ENCODE results near the gene EIF1AD.
"Not testable (repeated sequence)": the region's sequence is repeated elsewhere in the genome, so short reads cannot be mapped to it uniquely, and the experiment has no call there.

EIF1AD gene, protein sequence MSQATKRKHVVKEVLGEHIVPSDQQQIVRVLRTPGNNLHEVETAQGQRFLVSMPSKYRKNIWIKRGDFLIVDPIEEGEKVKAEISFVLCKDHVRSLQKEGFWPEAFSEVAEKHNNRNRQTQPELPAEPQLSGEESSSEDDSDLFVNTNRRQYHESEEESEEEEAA

GRCh38 chr11:66001942-66002647 is at the start of gene EIF1AD, which contains the start of gene BANF1:
TSS of gene EIF1AD (minus strand) at chr11:66002157. CDS start at chr11:66000389, 1,768 bp downstream.
TSS of gene BANF1 (plus strand) at chr11:66002503. CDS start at chr11:66003251, 748 bp downstream.
- DNase-seq (ENCODE audit: low spot score): peak; percentile 91

GRCh38 chr11:66051371-66051765 is 49.4 kb upstream of the EIF1AD start:
- no peak for DNase-seq (ENCODE audit: low spot score)

- no peak for DNase-seq (ENCODE audit: low spot score)
These were observed 48.7 kb upstream of the EIF1AD start for GRCh38 chr11:66050581-66051231.

DNA sequence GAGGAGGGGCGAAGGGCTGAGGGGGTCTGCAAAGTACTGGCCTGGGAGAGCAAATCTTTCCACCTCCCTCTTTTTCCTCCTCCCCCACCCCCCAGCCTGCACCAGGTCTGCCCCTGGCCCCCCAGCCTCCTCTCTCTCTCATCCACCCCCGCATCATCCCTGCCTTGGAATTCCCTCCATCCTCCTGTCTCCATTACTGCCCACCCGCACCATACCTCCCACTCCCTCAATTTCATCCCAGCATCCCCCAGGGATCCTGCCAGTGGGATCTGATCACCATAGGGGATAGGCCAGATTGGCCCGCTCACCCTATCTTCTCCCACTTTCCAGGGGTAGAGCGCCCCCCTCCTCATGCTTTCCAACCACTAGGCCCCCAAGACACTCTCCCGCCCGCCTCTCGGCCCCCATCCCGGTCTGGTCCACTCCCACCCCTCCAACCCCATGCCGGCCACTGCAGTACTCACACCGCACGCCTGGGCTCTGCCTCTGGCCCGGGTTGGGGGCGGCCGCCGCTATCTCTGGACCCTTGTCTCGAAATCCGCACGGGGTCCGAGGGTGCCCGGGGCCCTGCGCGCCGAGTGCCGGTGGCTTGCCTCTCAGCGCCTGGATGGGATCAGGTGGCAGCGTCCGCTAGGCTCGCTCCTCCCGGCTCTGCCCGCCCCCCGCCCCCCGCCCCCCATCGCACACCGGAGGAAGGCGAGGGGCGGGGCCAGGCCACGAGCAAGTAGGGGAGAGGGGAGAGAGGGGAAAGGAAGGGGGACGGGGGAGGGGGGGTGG is 46.8 kb upstream of the EIF1AD start, which contains the start of gene GAL3ST3:
GAL3ST3 (minus strand) TSS at position 615 of the 777 bp plus-strand sequence. CDS start 3,746 bp downstream, outside the sequence.
- peak; percentile 84 for DNase-seq (ENCODE audit: low spot score)

DNA sequence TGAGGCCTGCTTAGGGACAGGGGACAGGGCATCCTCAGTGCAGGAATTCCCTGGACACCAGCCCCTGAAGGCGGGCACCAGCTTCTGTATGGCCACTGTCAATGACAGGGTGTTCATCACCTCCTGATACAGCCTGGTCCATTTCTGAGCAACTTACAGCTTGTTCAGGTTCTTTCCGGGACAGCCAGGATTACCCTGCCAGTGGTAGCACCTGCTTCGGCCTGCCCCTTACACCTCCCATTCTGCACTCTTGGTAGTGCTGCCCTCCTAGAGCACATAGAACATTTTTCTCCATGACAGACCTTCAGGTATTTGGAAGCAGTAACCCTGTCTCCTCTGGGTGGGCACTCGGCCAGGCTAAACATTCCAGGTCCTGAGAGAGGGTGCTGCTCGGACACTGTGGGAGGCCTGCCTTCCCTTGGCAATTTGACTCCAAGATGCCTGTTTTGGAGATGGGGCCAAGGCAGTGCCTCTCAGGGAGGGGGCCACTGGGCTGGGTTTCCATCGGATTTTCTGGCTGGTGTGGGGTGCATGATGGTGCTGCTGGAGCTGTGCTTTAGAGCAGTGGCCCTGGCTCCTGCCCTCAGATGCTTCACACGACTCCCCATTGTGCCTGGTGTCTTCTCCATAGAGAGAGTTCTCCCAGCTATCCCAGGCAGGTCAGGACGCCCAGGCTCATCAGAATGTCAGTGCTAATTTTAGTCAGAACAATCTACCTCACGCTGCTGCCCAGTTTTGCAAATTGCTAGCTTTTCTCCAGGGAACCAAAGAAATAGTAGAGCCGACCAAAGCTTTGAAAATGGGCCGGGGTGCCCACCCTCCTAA is 45.8 kb upstream of the EIF1AD start:
- no peak for DNase-seq (ENCODE audit: low spot score)

DNA sequence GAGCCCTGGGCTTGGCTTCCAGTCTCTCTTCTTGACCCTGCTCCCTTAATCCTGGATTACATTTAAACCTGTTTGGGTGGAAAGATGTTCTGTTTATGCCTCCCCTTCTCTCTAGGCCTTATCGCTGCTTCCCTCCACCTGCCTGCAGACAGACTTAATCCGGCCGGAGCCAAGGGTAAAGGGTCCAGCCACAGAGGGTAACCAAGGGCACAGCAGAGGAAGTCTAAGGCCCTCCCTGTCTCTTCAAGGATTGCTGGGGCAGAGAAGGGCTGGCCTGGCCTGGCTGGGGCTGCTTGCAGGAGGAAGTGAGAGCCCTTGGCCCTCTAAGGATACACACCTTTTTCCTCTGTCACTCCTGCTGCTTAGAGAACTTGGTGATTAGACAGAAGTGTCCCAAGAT is 44.9 kb upstream of the EIF1AD start:
- DNase-seq (ENCODE audit: low spot score): no peak

DNA sequence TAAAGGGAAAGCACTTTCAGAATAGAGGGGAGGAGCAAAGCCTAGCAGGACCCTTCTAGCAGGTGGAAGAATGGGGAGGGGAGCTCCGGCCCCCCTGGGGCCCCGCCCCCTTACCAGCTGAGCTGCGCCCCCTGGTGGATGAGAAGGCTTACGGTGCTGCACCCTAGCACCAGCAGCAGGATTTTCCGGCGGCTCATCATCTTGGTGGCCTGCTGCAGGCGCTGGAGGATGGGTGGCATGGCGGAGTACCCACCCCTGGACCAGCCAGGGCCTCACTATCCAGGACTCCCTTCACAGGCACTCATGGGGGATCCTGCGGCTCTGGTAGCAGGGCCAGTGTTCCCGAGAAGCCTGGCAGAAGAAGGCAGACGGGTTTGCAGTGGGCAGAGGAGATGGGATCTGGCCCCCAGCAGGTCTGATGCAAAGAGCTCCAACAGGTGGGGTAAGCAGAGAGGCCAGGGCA is 43.3 kb upstream of the EIF1AD start:
- DNase-seq (ENCODE audit: low spot score): peak; percentile 94

GRCh38 chr11:66044757-66045156 is 42.8 kb upstream of the EIF1AD start:
- DNase-seq (ENCODE audit: low spot score): no peak

DNA sequence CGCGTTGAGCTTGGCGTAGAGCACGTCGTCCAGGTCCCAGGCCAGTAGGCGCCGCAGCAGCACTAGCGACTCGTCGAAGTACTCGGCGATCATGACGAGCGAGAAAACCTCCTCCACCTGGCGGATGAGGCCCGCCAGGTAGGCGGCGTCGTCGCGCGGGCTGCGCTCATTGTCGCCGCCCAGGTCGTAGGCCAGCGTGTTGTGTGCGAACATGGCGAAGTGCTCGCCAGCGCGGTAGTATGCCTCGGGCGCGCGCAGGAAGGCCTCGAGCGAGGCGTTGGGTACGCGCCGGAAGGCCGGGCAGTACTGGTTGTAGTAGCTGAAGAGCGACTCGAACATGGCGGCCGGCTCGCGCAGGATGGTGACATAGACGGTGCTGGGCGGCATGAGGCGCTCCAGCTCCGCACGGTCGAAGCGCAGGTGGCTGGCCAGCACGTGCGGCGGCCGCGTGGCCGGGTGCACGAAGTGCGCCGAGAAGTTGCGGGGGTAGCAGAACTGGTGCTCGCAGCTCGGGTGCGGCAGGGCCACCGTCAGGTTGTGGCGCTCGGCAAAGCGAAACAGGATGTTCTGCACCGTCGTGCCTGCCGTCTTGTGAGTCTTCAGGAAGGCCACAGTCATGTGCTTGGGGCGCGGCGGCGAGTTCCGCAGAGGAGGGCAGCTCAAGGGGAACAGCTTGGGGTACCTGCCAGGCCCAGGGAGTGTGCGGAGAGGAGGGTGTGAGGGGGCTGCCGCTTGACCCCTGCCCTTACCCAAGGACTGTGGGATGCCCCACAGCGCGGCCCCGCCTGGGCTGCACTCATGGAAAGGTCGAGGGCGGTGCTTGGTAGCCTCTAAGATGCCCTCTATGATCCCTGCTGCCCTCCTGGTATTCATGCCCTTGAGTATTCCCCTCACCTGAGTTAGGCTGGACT is 41.3 kb upstream of the EIF1AD start:
- no peak for DNase-seq (ENCODE audit: low spot score)

GRCh38 chr11:66042227-66042995 is 40.5 kb upstream of the EIF1AD start:
- no peak for DNase-seq (ENCODE audit: low spot score)

- no peak for DNase-seq (ENCODE audit: low spot score)
These were observed 37.8 kb upstream of the EIF1AD start for GRCh38 chr11:66039765-66040164.

- no peak for DNase-seq (ENCODE audit: low spot score)
These were observed 35.4 kb upstream of the EIF1AD start for GRCh38 chr11:66037327-66037726.

GRCh38 chr11:66036334-66036710 is 34.4 kb upstream of the EIF1AD start:
- no peak for DNase-seq (ENCODE audit: low spot score)

DNA sequence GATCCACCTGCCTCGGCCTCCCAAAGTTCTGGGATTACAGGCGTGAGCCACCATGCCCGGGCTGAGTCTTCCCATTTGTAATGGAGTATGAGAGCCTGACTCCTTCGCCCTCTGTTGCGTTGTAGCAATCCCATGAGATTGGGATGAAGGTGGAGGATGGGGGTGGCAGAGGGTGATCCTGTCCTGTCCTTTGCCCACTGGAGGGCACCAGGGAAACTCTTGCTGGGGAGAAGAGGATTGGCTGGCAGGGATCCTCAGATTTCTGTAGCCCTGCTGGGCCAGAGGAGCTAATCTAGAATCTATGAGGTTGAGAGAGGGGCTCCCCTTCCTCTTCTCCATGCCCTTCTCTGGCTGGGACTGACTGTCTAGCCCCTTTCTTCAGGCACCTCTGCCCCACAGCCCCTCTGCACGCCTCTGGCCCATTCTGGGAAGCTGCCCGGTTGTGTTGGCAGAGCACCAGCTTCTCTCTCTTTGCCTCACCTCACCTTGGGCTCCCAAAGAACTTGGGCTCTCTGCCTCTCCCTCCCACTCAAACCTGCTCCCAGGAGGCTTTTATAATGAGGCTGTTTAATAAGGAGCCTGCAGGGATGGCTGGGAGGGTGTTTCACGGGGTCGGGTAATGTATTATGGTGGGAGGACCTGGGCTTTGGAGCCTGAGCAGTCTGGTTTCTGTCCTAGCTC is 33.8 kb upstream of the EIF1AD start:
- DNase-seq (ENCODE audit: low spot score): no peak

GRCh38 chr11:66032957-66033735 is 31.2 kb upstream of the EIF1AD start:
- no peak for DNase-seq (ENCODE audit: low spot score)

GRCh38 chr11:66026017-66026529 is 24.1 kb upstream of the EIF1AD start, which contains the start of gene CATSPER1:
TSS of gene CATSPER1 (minus strand) at chr11:66026479. CDS start at chr11:66026379, 100 bp downstream.
- no peak for DNase-seq (ENCODE audit: low spot score)

DNA sequence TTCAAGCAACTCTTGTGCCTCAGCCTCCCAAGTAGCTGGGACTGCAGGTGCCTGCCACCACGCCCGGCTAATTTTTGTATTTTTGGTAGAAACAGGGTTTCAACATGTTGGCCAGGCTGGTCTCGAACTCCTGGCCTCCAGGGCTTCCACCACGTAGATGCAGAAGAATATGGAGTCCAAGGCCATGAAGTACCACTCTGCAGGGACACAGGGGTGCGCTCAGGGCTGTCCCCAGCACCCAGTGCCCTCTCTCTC is 21.2 kb upstream of the EIF1AD start:
- DNase-seq (ENCODE audit: low spot score): not testable (repeated sequence)

Data from iPS-NIHi11 (cell line).